Breast epithelium (tissue), 3 donors: ENCODE results near the gene STARD13.

ENCODE experiments used
- CTCF ChIP-seq, 3 donors: fragments of 450-650 bp; IDR thresholded peaks; one replicate each; pipeline ENCODE4 v1.5.1; 2016 to 2017; ENCODE audit warnings: antibody characterized with exemption in 3 of 3, mild to moderate bottlenecking in 3 of 3, moderate library complexity in 3 of 3
- POLR2A ChIP-seq: fragments of 450-650 bp; IDR thresholded peaks from one replicate; pipeline ENCODE4 v1.6.1; 2016; ENCODE audit warnings: antibody characterized with exemption, mild to moderate bottlenecking, moderate library complexity
- POLR2AphosphoS5 ChIP-seq, 3 donors: sonication (generic); formaldehyde crosslinking; IDR thresholded peaks; one replicate each; pipeline ENCODE4 v1.6.1; 2017; ENCODE audit warnings: antibody characterized with exemption in 3 of 3

DNA sequence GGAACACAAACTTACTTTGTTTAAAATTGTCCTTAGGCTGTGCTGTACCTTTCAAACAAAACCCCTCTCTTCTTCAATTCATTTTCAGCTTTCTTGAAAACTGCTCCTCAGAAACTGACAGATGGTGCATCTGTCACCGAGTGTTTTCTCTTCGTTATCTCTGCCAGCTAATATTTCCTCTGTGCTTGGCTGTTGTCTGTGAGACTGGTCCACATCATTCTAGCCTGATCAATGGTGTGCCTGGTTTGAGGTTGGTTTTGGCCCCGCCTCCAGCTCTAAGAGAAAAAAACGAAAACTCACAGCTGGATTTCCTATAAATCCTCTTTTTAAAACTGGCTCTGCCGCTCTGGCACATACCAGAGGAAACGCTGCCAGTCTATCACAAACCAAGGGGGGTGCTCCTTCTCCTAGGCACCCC, 79.7 kb downstream of the STARD13 start:
- no peak for TF ChIP-seq CTCF (IDR thresholded peaks at IDR 0.05)
- no peak for TF ChIP-seq POLR2AphosphoS5 (IDR thresholded peaks at IDR 0.05)
- no peak for TF ChIP-seq POLR2A
